Activated CD8-positive, alpha-beta T cell treated with anti-CD3 and anti-CD28 coated beads for 36 hours (primary cell): ENCODE data around the gene ICOSLG. TPM values are rescaled to one million over a fixed set of nuclear protein-coding genes. Genes with fewer than 3 reads are reported as not detected.
"Not testable (repeated sequence)": the region's sequence is repeated elsewhere in the genome, so short reads cannot be mapped to it uniquely, and the experiment has no call there.

Source experiments
- ATAC-seq: fragments of 200-7000 bp; cut with Tn5 transposase; one replicate; pipeline ENCODE4 v1.10.0; 2021; ENCODE audit warnings: mild to moderate bottlenecking, moderate library complexity
- CTCF ChIA-PET: fragments of 350-600 bp; sonication (Branson Sonifier 250); formaldehyde crosslinking; loops from one replicate; lab custom pipeline; 2021; ENCODE audit warnings: antibody characterized with exemption; lab: Charles Lee
- POLR2A ChIA-PET: fragments of 350-600 bp; sonication (Branson Sonifier 250); formaldehyde crosslinking; loops from one replicate; lab custom pipeline; 2021; ENCODE audit warnings: antibody characterized with exemption; lab: Charles Lee
- DNase-seq: peaks from one replicate; pipeline ENCODE4 v3.0.0-alpha.2; 2020
- H3K27ac Mint-ChIP-seq: one replicate; pipeline ENCODE4 v1.8.0; 2021; ENCODE audit warnings: mild to moderate bottlenecking, mixed read lengths
- H3K27me3 Mint-ChIP-seq: one replicate; pipeline ENCODE4 v1.8.0; 2021; ENCODE audit warnings: mixed read lengths
- H3K36me3 Mint-ChIP-seq: one replicate; pipeline ENCODE4 v1.8.0; 2021; ENCODE audit warnings: low read depth, mixed read lengths
- H3K4me1 Mint-ChIP-seq: one replicate; pipeline ENCODE4 v1.8.0; 2021; ENCODE audit warnings: low read depth, mixed read lengths
- H3K4me3 Mint-ChIP-seq: one replicate; pipeline ENCODE4 v1.8.0; 2021; ENCODE audit warnings: mild to moderate bottlenecking, moderate library complexity, mixed read lengths
- H3K9me3 Mint-ChIP-seq: one replicate; pipeline ENCODE4 v1.8.0; 2021; ENCODE audit warnings: mixed read lengths
- intact Hi-C: fragments of 100-400 bp; cut with micrococcal nuclease; formaldehyde crosslinking; loops from one replicate; pipeline ENCODE4 v1.10.0; 2022
- total RNA-seq, 2 experiments: library from RNA; stranded (reverse); gene quantifications; one replicate each; pipeline ENCODE4 v1.2.3, GENCODE V29; 2021

ICOSLG gene
- total RNA-seq, 2 experiments from 2014 or later, result 5.4 to 5.9 TPM

GRCh38 chr21:44223334-44223733 is 17.4 kb downstream of the ICOSLG start:
- ATAC-seq, result peak; percentile 30
- H3K36me3 Mint-ChIP-seq, POLR2A ChIA-PET, H3K27ac Mint-ChIP-seq, H3K9me3 Mint-ChIP-seq, intact Hi-C loops, CTCF ChIA-PET, DNase-seq, H3K4me3 Mint-ChIP-seq, H3K27me3 Mint-ChIP-seq, H3K4me1 Mint-ChIP-seq: not testable (repeated sequence)

- H3K4me3 Mint-ChIP-seq, H3K36me3 Mint-ChIP-seq, ATAC-seq, CTCF ChIA-PET, POLR2A ChIA-PET, DNase-seq, H3K9me3 Mint-ChIP-seq, H3K27me3 Mint-ChIP-seq, H3K4me1 Mint-ChIP-seq, H3K27ac Mint-ChIP-seq, intact Hi-C loops: not testable (repeated sequence)
These were observed 20.1 kb downstream of the ICOSLG start for GRCh38 chr21:44220674-44221073.

- H3K4me1 Mint-ChIP-seq, H3K9me3 Mint-ChIP-seq, POLR2A ChIA-PET, H3K27ac Mint-ChIP-seq, intact Hi-C loops, H3K27me3 Mint-ChIP-seq, H3K36me3 Mint-ChIP-seq, H3K4me3 Mint-ChIP-seq, CTCF ChIA-PET, ATAC-seq, DNase-seq: not testable (repeated sequence)
These were observed 22.3 kb downstream of the ICOSLG start for GRCh38 chr21:44218461-44218860.

GRCh38 chr21:44211978-44212377 is 28.8 kb downstream of the ICOSLG start:
- intact Hi-C loops, CTCF ChIA-PET, ATAC-seq, H3K27me3 Mint-ChIP-seq, H3K4me3 Mint-ChIP-seq, POLR2A ChIA-PET, H3K9me3 Mint-ChIP-seq, H3K4me1 Mint-ChIP-seq, H3K27ac Mint-ChIP-seq, DNase-seq, H3K36me3 Mint-ChIP-seq: not testable (repeated sequence)

- POLR2A ChIA-PET, H3K27ac Mint-ChIP-seq, ATAC-seq, H3K4me3 Mint-ChIP-seq, intact Hi-C loops, H3K4me1 Mint-ChIP-seq, CTCF ChIA-PET, H3K27me3 Mint-ChIP-seq, H3K36me3 Mint-ChIP-seq, H3K9me3 Mint-ChIP-seq, DNase-seq: not testable (repeated sequence)
These were observed 29.2 kb downstream of the ICOSLG start for GRCh38 chr21:44211574-44211973.

- H3K27ac Mint-ChIP-seq, H3K4me3 Mint-ChIP-seq, DNase-seq, CTCF ChIA-PET, intact Hi-C loops, POLR2A ChIA-PET, H3K9me3 Mint-ChIP-seq, H3K27me3 Mint-ChIP-seq, H3K36me3 Mint-ChIP-seq, H3K4me1 Mint-ChIP-seq: not testable (repeated sequence)
- peak; percentile 28 for ATAC-seq
These were observed 32.7 kb downstream of the ICOSLG start for GRCh38 chr21:44207860-44208646.

- H3K36me3 Mint-ChIP-seq, H3K4me3 Mint-ChIP-seq, H3K9me3 Mint-ChIP-seq, H3K27ac Mint-ChIP-seq, CTCF ChIA-PET, intact Hi-C loops, H3K27me3 Mint-ChIP-seq, POLR2A ChIA-PET, DNase-seq, H3K4me1 Mint-ChIP-seq: not testable (repeated sequence)
- peak; percentile 82 for ATAC-seq
These were observed 33.8 kb downstream of the ICOSLG start for GRCh38 chr21:44206698-44207676.

GRCh38 chr21:44206187-44206586 is 34.6 kb downstream of the ICOSLG start:
- ATAC-seq, H3K27me3 Mint-ChIP-seq, H3K4me1 Mint-ChIP-seq, DNase-seq, CTCF ChIA-PET, H3K36me3 Mint-ChIP-seq, H3K4me3 Mint-ChIP-seq, POLR2A ChIA-PET, H3K9me3 Mint-ChIP-seq, intact Hi-C loops, H3K27ac Mint-ChIP-seq: not testable (repeated sequence)

GRCh38 chr21:44202590-44203299 is 38.0 kb downstream of the ICOSLG start:
- intact Hi-C loops, H3K36me3 Mint-ChIP-seq, ATAC-seq, H3K9me3 Mint-ChIP-seq, CTCF ChIA-PET, H3K4me3 Mint-ChIP-seq, H3K27me3 Mint-ChIP-seq, POLR2A ChIA-PET, DNase-seq, H3K27ac Mint-ChIP-seq, H3K4me1 Mint-ChIP-seq: not testable (repeated sequence)

GRCh38 chr21:44199997-44200396 is 40.7 kb downstream of the ICOSLG start:
- H3K4me1 Mint-ChIP-seq, H3K27me3 Mint-ChIP-seq, intact Hi-C loops, H3K9me3 Mint-ChIP-seq, ATAC-seq, CTCF ChIA-PET, H3K36me3 Mint-ChIP-seq, POLR2A ChIA-PET, H3K27ac Mint-ChIP-seq, H3K4me3 Mint-ChIP-seq: not testable (repeated sequence)
- peak; percentile 1 for DNase-seq
